ENCODE measurements around the gene ANKRD31. TPM values are rescaled to one million over a fixed set of nuclear protein-coding genes. Genes with fewer than 3 reads are reported as not detected.

ANKRD31 gene
- polyA plus RNA-seq, 1 experiment = 0.06 TPM

DNA sequence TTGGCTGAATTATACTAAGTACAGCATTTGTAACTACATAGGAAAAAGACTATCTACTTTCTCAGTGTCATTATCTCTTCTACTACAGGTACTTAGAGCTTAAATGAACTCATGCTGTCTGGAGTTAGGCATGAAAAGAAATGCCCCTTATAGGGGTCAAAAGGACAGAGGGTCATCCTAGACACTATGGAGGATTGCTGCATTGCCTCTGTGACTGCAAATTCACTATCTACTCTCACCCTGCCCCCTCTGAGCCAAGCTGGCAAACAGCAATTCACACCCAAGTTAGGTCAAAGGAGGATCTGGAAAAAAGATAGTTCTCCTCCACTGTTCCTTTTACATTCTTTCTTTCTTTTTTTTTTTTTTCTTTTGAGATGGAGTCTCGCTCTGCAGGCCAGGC is 36.7 kb downstream of the ANKRD31 start:
- CTCF ChIA-PET = no interaction called here
- Histone ChIP-seq H3K9me3 (ENCODE audit: control insufficient read depth, insufficient read depth, low read length) (no peaks in the 10 kb centered on the region), H3K4me3 (ENCODE audit: low read depth, low read length) (no peak overlapping the region), H3K27me3 (ENCODE audit: control insufficient read depth, insufficient read depth, low read length) (peaks cover 2% of the 10 kb centered on the region), H3K27ac (ENCODE audit: low read depth, low read length) (no peak overlapping the region)
- POLR2A ChIA-PET = no interaction called here
- TF ChIP-seq, protein P1, sequence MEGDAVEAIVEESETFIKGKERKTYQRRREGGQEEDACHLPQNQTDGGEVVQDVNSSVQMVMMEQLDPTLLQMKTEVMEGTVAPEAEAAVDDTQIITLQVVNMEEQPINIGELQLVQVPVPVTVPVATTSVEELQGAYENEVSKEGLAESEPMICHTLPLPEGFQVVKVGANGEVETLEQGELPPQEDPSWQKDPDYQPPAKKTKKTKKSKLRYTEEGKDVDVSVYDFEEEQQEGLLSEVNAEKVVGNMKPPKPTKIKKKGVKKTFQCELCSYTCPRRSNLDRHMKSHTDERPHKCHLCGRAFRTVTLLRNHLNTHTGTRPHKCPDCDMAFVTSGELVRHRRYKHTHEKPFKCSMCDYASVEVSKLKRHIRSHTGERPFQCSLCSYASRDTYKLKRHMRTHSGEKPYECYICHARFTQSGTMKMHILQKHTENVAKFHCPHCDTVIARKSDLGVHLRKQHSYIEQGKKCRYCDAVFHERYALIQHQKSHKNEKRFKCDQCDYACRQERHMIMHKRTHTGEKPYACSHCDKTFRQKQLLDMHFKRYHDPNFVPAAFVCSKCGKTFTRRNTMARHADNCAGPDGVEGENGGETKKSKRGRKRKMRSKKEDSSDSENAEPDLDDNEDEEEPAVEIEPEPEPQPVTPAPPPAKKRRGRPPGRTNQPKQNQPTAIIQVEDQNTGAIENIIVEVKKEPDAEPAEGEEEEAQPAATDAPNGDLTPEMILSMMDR (IDR thresholded peaks at IDR 0.05; ENCODE audit: low read depth, low read length) = no peak
- DNase-seq (ENCODE audit: low read depth, low spot score) = no peak

DNA sequence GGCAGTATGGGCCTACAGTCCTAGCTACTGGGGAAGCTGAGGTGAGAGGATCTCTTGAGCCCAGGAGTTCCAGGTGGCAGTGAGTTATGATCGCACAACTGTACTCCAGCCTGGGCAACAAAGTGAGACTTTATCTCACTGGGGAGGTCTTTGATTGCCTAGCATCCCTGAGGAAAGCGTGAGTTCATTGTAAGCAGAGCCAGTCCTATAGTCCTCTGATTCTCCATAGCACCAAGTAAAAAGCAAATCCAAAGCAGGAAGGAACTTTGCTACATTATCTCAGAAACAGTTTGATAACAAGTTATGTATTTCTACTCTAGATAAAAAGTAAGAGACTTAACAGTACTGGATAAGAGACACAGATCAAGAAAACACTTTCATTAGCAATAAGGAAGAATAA is 37.6 kb downstream of the ANKRD31 start:
- peaks cover 2% of the 10 kb centered on the region for H3K27me3 ChIP-seq (ENCODE audit: control insufficient read depth, insufficient read depth, low read length)
- POLR2A ChIA-PET = no interaction called here
- no peak overlapping the region for H3K27ac ChIP-seq (ENCODE audit: low read depth, low read length)
- no peak overlapping the region for H3K4me3 ChIP-seq (ENCODE audit: low read depth, low read length)
- DNase-seq (ENCODE audit: low read depth, low spot score) = no peak
- TF ChIP-seq, protein P1 (IDR thresholded peaks at IDR 0.05; ENCODE audit: low read depth, low read length) = no peak
- no peaks in the 10 kb centered on the region for H3K9me3 ChIP-seq (ENCODE audit: control insufficient read depth, insufficient read depth, low read length)
- CTCF ChIA-PET = interaction anchor here (0.7 kb wide), 1 partner anchor 13 kb away, joined by 3 read pairs; no protein-coding TSS in a partner anchor

DNA sequence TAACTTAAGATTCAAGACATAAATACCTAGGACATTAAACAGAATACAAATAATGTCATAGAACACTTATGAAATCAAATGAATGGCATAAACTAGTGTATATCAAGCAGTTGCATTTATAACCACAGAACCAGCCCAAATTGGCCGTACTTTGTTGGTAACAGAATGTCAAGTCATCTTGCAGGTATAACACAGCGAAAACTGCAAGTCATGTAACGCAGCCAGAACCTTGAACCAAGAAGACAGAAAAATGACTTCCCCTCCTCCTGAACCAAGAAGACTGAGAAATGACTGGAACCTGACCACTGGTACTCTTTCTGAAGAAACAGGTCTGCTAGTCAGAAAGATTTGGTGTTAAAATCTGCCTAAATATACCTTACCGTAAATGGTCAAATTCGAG is 38.9 kb downstream of the ANKRD31 start:
- Histone ChIP-seq H3K27ac (ENCODE audit: low read depth, low read length) (no peak overlapping the region), H3K27me3 (ENCODE audit: control insufficient read depth, insufficient read depth, low read length) (peaks cover 2% of the 10 kb centered on the region), H3K4me3 (ENCODE audit: low read depth, low read length) (no peak overlapping the region), H3K9me3 (ENCODE audit: control insufficient read depth, insufficient read depth, low read length) (no peaks in the 10 kb centered on the region)
- TF ChIP-seq, protein P1 (IDR thresholded peaks at IDR 0.05; ENCODE audit: low read depth, low read length) = no peak
- DNase-seq (ENCODE audit: low read depth, low spot score) = no peak
- ChIA-PET POLR2A (no interaction called here), CTCF (no interaction called here)

DNA sequence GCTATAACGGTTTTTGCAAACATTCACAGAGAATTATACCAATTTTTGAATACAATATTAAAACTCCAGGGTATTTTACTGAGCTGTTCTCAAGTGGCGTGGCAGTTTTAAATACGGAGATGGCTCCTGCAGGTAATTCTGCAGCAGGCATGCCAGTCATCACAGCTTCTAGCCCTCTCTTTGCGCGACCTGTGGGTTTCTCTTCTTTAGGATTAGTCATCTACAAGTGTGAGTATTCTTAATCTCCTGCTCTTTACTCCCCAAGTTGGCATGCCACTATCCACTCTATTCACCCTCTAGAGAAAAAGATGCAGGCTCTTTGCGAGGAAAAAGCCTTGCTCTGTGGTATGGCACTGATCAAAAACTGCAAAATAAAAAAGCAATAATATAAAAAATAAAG is 43.9 kb downstream of the ANKRD31 start:
- Histone ChIP-seq H3K27ac (ENCODE audit: low read depth, low read length) (no peak overlapping the region), H3K4me3 (ENCODE audit: low read depth, low read length) (no peak overlapping the region), H3K27me3 (ENCODE audit: control insufficient read depth, insufficient read depth, low read length) (peaks cover 2% of the 10 kb centered on the region), H3K9me3 (ENCODE audit: control insufficient read depth, insufficient read depth, low read length) (no peaks in the 10 kb centered on the region)
- ChIA-PET CTCF (interaction anchor here (1.6 to 2.4 kb wide), 2 partner anchors 43 to 982 kb away, joined by 3 to 5 read pairs; no protein-coding TSS in a partner anchor), POLR2A (no interaction called here)
- TF ChIP-seq, protein P1 (IDR thresholded peaks at IDR 0.05; ENCODE audit: low read depth, low read length) = no peak
- no peak for DNase-seq (ENCODE audit: low read depth, low spot score)

DNA sequence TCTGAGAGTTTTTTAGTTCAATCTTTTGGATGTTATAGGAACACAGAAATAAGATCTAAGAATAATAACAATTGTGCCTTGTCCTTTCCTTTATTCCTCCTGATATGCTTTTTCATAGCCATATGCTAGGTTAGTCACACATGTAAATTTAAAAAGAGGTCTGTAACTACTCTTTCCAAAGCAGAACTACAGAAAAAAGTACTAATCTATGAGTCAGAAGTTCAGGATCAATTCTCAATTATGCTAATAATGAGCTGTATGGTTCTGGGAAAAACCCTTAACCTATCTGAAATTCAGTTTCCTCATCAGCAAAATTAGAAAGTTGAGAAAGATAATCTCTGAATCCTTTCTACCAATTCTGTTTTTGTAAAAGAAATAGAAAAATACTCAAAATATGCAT is 44.4 kb downstream of the ANKRD31 start:
- Histone ChIP-seq H3K9me3 (ENCODE audit: control insufficient read depth, insufficient read depth, low read length) (no peaks in the 10 kb centered on the region), H3K27me3 (ENCODE audit: control insufficient read depth, insufficient read depth, low read length) (peaks cover 2% of the 10 kb centered on the region), H3K4me3 (ENCODE audit: low read depth, low read length) (no peak overlapping the region), H3K27ac (ENCODE audit: low read depth, low read length) (no peak overlapping the region)
- no peak for DNase-seq (ENCODE audit: low read depth, low spot score)
- TF ChIP-seq, protein P1 (IDR thresholded peaks at IDR 0.05; ENCODE audit: low read depth, low read length) = no peak
- ChIA-PET POLR2A (no interaction called here), CTCF (interaction anchor here (1.6 to 2.4 kb wide), 2 partner anchors 44 to 983 kb away, joined by 3 to 5 read pairs; no protein-coding TSS in a partner anchor)
